HG03558 (cell line): ENCODE measurements around the gene NUCB1.

ENCODE experiments used
- ATAC-seq: cut with Tn5 transposase; IDR thresholded peaks from one replicate; pipeline ENCODE4 v1.9.1; 2021; ENCODE audit warnings: moderate number of reproducible peaks; ENCODE audit not compliant: unreplicated experiment; ENCODE audit errors: extremely low read depth

NUCB1 gene

DNA sequence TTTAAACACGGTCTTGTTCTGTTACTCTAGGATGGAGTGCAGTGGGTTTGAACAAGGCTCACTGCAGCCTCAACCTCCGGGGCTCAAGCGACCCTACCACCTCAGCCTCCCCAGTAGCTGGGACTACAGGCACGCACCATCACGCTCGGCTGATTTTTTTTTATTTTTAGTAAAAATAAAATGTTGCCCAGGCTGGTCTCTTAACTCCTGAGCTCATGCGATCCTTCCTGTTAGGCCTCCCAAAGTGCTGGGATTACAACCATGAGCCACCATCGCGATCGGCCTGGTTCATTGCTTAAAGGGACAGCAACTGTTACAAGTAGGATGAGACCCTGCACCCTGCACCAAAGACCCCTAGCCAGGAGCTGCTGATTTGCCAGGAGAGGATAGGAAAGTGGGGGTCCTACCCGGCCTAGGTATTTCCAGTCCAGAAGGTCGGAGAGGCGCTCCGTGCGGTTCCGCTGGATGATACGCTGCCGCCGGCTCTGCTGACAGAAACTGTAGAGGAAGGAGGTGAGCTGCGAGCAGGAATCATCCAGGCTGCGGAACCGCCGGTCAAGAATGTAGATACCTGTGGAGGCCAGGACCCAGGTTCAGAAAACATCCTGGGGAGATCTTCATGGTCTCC, 70.1 kb downstream of the NUCB1 start:
- ATAC-seq = no peak

GRCh38 chr19:48970923-48971395, 70.8 kb downstream of the NUCB1 start:
- no peak for ATAC-seq
